ENCODE data around the gene ATP5PD. TPM values are rescaled to one million over a fixed set of nuclear protein-coding genes. Genes with fewer than 3 reads are reported as not detected.

Gene ATP5PD
- total RNA-seq, 1 experiment from 2014 or later: 344 TPM

DNA sequence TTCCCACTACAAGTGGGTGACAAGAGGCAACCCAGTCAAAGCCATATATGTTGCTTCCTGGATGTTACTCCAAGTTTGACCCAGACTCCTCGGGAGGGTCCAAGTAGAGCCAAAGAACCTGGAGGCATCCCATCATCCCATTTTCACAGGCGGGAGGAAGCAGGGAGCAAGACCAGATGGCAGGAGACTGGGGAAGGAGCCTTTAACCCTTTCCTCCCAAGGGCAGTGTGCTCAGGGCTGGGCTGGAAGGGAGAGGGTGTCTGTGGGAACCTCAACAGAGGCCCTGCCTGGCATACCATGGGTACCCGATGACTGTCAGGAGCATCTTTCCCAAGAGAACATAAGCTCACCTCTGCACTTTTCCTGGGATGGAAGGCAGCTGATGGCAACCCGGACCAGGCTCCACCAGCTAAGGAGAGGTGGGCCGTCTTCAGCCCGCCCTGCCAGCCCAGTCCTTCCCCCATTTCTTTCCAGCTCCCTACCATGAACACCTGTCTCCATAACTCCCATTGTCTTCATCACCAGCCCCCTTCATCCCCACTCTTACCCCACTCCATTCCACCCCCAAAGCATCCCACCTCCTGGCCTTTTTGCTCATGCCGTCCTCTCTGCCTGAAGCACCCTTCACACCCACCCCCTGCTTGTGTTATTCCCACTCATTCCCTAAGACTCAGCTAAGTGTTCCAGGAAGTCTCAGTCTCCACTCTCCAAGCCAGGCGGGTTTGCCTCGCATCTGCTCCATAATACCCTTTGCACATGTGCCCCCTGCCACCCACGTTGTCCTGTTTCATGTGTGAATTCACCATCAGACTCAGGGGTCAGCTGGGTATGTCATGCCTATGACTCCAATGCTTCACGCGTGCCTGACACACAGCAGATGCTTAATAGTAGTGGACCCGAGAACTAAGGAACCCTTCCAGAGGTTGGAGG, 35.1 kb upstream of the ATP5PD start:
- H3K9ac ChIP-seq (ENCODE audit: extremely low read depth, insufficient read length, low read length): no peak overlapping the region
- TF ChIP-seq, protein P1, sequence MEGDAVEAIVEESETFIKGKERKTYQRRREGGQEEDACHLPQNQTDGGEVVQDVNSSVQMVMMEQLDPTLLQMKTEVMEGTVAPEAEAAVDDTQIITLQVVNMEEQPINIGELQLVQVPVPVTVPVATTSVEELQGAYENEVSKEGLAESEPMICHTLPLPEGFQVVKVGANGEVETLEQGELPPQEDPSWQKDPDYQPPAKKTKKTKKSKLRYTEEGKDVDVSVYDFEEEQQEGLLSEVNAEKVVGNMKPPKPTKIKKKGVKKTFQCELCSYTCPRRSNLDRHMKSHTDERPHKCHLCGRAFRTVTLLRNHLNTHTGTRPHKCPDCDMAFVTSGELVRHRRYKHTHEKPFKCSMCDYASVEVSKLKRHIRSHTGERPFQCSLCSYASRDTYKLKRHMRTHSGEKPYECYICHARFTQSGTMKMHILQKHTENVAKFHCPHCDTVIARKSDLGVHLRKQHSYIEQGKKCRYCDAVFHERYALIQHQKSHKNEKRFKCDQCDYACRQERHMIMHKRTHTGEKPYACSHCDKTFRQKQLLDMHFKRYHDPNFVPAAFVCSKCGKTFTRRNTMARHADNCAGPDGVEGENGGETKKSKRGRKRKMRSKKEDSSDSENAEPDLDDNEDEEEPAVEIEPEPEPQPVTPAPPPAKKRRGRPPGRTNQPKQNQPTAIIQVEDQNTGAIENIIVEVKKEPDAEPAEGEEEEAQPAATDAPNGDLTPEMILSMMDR (conservative IDR thresholded peaks at IDR 0.05): no peak

More for the DNA sequence above, 35.1 kb upstream of the ATP5PD start:
- Histone ChIP-seq H4K8ac (replicated peaks; ENCODE audit: insufficient read length, low read depth, low read length) (no peak overlapping the region), H2BK12ac (ENCODE audit: insufficient read length, low read depth, low read length) (no peak overlapping the region), H3K79me1 (ENCODE audit: insufficient read depth, low read depth, low read length, poor library complexity, severe bottlenecking) (no peaks in the 10 kb centered on the region), H2BK120ac (ENCODE audit: low read depth, low read length, poor library complexity, severe bottlenecking) (no peak overlapping the region), H3K18ac (ENCODE audit: insufficient read length, low read depth, low read length) (no peak overlapping the region), H3K79me2 (ENCODE audit: insufficient read depth, low read length) (no peaks in the 10 kb centered on the region), H3K4me1 (ENCODE audit: insufficient read depth, low read length) (peaks cover 9% of the 10 kb centered on the region; the same call in 1 of the 2 replicates), H2AK5ac (ENCODE audit: insufficient read length, low read length) (no peak overlapping the region), H3K4ac (ENCODE audit: low read depth, low read length) (no peak overlapping the region), H3K27ac (ENCODE audit: insufficient read length, low read depth, low read length) (no peak overlapping the region), H2BK20ac (ENCODE audit: low read depth, low read length, poor library complexity, severe bottlenecking) (no peak overlapping the region), H2AFZ (ENCODE audit: low read length) (no peak overlapping the region), H4K5ac (ENCODE audit: insufficient read length, low read depth, low read length) (no peak overlapping the region), H2BK5ac (ENCODE audit: insufficient read length, low read length) (no peak overlapping the region), H4K91ac (ENCODE audit: insufficient read length, low read depth, low read length) (no peak overlapping the region), H3K9me3 (ENCODE audit: control insufficient read depth, low read depth, low read length) (no peaks in the 10 kb centered on the region), H2BK15ac (ENCODE audit: low read depth, low read length) (no peak overlapping the region), H3K27me3 (ENCODE audit: insufficient read depth, low read length) (no peaks in the 10 kb centered on the region), H3K23me2 (ENCODE audit: insufficient read length, low read depth, low read length, poor library complexity, severe bottlenecking) (no peaks in the 10 kb centered on the region), H3K14ac (ENCODE audit: insufficient read depth, low read length) (no peak overlapping the region), H3K56ac (ENCODE audit: insufficient read length, low read depth, low read length) (no peak overlapping the region), H4K20me1 (ENCODE audit: control insufficient read depth, insufficient read depth, insufficient read length) (no peaks in the 10 kb centered on the region), H3K4me2 (ENCODE audit: insufficient read depth, insufficient read length, low read length) (no peak overlapping the region), H3T11ph (ENCODE audit: low read length) (no peak overlapping the region), H3K23ac (ENCODE audit: insufficient read length, low read depth, low read length) (no peak overlapping the region)
- Mint-ChIP-seq H3K27me3 (ENCODE audit: low read depth) (no peaks in the 10 kb centered on the region; the same call in 1 of the 2 replicates), H3K36me3 (ENCODE audit: insufficient read depth in 1 of 3, low read depth in 3 of 3) (no peaks in the 10 kb centered on the region), H3K4me1 (peaks cover 43% of the 10 kb centered on the region in 2 experiments), H3K4me3 (no peak overlapping the region), H3K27ac (peak overlapping the region in 1 of 3 experiments; percentile 22; a peak in 3 of 7 replicates), H3K9me3 (no peaks in the 10 kb centered on the region)
- WGBS (ENCODE audit: extremely low coverage, insufficient read length, low lambda C conversion rate): no CpG with 5 or more reads among the region's 13 CpGs
- DNase-seq: no peak
